Subcutaneous adipose tissue (tissue), 4 donors: Measurements from ENCODE around the gene VPREB3. TPM values are rescaled to one million over a fixed set of nuclear protein-coding genes. Genes with fewer than 3 reads are reported as not detected.

Experiments
- total RNA-seq, 4 donors: library from RNA; depleted of rRNA; stranded (reverse); fragments of >200 nt; gene quantifications; one replicate each; pipeline ENCODE4 v1.1.0, GENCODE V29; 2016
- TF ChIP-seq, protein P1 (sequence below): fragments of 450-650 bp; IDR thresholded peaks from one replicate; pipeline ENCODE4 v1.5.1; 2016; ENCODE audit warnings: low read depth, mild to moderate bottlenecking, control low read depth, antibody characterized with exemption, moderate library complexity

VPREB3 gene
- total RNA-seq, 4 donors from 2014 or later: 6.8 TPM; not detected in 3

DNA sequence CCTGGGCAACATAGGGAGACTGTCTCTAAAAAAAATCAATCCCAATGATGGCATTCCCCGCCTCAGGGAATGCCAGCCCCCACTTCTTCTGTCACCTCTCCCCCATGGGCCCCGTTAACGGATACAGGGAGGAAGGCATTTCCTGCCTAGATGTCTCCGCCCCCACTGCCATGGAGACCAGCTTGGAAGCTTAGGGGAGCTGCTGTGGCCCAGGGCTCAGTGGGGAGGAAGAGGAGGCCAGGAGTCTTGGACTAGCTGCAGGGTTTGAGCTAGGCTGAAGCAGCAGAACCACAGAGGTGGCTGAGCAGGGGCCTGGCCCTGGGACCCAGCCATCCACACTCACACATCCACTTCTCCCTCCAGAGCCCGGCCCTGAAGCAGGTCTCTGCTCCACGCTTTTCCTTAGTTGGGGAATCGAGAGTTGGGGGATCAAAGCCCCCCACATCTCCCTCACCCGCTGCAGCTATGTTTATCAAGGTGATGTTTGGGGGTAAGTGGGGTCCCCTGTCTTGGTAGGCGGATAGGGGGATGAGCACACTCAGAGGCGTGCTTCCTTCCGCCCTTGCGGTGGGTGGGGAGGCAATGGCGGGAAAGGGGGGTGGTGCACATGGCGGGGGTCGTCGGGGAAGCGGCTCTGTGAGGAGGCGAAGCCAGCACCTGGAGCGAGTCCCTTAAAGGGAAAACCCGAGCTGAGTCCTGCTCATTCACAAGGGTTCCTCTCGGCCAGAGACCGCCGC lies 8.8 kb upstream of the VPREB3 start, which contains the start of gene C22orf15:
Gene C22orf15 (plus strand): TSS at position 149 of the 737 bp plus-strand sequence. CDS start 317 bp downstream, at position 466.
- TF ChIP-seq, protein P1, sequence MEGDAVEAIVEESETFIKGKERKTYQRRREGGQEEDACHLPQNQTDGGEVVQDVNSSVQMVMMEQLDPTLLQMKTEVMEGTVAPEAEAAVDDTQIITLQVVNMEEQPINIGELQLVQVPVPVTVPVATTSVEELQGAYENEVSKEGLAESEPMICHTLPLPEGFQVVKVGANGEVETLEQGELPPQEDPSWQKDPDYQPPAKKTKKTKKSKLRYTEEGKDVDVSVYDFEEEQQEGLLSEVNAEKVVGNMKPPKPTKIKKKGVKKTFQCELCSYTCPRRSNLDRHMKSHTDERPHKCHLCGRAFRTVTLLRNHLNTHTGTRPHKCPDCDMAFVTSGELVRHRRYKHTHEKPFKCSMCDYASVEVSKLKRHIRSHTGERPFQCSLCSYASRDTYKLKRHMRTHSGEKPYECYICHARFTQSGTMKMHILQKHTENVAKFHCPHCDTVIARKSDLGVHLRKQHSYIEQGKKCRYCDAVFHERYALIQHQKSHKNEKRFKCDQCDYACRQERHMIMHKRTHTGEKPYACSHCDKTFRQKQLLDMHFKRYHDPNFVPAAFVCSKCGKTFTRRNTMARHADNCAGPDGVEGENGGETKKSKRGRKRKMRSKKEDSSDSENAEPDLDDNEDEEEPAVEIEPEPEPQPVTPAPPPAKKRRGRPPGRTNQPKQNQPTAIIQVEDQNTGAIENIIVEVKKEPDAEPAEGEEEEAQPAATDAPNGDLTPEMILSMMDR: no peak

DNA sequence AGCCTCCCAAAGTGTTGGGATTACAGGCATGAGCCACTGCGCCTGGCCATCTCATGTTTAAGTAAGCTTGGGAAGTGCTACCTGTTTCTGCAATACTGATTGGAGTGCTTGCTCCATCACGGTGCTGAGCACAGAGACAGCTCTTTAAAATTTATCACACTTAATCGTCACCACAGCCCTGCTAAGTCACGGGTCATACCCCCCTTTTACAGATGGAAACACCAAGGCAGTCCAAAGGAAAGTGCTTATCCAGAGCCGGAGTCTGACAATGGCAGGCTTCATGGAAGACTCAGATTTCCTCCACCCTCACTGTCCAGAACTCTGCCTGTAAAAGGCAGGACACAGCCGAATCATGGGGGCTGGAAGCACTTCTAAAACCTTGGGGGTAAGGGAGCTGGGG lies 5.8 kb upstream of the VPREB3 start:
- TF ChIP-seq, protein P1: no peak

DNA sequence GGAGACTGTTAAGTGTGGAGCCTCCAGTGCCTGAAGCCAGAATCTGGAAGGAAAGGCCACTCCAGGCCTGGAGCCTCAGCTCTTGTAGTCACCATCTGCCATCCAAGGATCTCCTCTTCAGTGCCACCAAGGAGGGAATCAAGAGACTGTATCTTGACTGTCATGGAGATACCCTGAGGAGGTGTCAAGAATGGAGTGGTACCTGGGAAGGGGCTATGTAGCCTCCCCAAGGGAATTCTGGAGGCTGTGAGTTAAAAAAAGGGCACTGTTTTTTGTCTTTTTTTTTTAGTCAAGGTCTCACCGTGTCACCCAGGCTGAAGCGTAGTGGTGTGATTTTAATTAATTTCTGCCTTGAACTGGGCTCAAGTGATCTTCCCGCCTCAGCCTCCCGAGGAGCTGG lies 5.3 kb upstream of the VPREB3 start:
- TF ChIP-seq, protein P1: no peak

DNA sequence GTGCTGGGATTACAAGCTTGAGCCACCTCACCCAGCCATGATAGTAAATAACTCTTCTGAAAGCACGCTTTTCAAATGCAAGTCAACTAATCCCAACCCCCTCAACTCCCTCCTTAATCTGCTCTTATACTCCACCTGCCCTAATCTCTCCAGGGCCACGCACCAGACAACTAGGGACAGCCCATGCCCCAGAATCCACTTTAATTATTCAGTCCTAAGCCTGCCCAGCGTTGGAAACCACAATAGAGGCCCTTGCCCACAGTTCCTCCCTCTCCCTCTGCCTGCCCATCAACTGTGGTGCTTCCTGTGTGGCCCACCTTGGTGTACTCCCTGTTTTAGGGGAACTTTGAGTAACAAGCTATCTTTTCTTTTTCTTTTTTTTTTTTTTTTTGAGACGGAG lies 2.7 kb upstream of the VPREB3 start:
- TF ChIP-seq, protein P1: no peak

DNA sequence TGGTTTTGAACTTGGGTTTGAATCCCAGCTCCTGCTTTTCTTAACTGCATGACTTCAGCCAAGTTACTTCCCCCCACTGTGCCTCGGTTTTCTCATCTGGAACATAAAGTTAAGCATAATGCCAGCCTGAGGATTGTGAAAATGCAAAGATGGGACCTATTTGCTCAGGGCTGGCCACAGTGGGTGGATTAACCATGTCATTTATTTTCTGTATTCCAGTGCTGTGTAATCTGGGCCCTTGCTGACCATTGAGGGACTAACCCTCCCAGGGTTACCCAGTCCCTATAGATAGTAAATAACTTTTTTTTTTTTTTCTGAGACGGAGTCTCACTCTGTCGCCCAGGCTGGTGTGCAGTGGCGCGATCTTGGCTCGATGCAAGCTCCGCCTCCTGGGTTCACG lies 1.5 kb upstream of the VPREB3 start:
- TF ChIP-seq, protein P1: no peak

DNA sequence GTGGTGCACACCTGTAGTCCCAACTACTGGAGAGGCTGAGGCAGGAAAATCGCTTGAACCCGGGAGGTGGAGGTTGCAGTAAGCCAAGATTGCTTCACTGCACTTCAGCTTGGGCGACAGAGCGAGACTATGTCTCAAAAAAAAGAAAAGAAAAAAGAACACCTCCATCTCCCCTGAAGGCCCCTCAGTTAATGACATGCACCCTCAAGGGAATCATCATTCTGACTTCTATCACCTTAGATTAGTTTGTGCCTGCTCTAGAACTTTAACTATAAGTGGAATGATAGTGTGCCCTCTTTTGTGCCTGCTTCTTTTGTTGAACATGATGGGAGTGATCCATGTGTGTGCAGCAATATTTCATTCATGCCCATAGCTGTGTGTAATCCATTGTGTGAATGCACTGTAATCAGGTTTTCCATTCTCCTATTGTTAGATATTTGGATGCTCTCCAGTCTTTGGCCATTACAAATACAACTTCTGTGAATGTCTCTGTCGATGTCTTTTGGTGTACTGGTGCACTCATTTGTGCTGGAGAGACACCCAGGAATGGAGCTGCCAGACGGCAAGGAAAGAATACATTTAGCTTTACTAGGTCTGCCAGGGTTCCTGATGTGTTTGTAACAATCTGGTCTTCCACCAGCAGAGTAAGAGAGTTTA lies 883 bp upstream of the VPREB3 start:
- TF ChIP-seq, protein P1: no peak

DNA sequence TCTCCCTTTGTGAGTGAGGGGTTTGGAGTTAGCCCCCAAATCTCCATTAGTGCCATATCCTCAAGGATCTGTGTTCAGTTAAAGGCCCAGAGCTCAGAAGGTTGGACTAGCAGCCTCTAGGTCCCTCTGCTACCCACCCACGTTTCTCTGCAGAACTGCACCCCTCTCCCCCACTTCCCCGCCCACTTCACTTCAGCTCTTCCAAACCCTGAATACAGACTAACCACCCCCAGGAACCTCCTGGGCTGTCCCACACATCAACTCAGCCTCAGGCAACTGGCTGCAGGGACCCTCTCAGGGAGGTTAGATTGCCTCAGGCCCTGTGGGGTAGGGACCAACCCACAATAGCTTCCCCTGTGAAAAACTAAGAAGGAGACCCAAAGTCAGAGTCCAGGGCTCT lies 840 bp downstream of the VPREB3 start:
- TF ChIP-seq, protein P1: no peak
